GM10847 (cell line): Measurements from ENCODE around the gene ILF3.

ENCODE experiments used
- POLR2A ChIP-seq: IDR thresholded peaks from 2 replicates; pipeline ENCODE4 v1.6.1; 2011; ENCODE audit not compliant: insufficient read length; ENCODE audit errors: extremely low read depth

ILF3 gene

DNA sequence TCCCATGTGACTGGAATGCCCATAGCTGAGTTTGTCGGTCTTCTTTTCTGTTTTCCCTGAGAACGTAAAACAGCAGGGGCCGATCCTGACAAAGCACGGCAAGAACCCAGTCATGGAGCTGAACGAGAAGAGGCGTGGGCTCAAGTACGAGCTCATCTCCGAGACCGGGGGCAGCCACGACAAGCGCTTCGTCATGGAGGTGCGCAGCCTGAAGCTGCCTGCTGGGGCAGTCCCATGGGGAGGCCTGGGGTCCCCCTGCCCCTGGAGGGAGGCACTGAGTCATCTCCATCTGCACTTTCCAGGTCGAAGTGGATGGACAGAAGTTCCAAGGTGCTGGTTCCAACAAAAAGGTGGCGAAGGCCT lies 28.9 kb downstream of the ILF3 start:
- TF ChIP-seq POLR2A = no peak

- no peak for TF ChIP-seq POLR2A
Observed at GRCh38 chr19:10683582-10683981, 29.4 kb downstream of the ILF3 start.

GRCh38 chr19:10685210-10685609 lies 31.1 kb downstream of the ILF3 start:
- no peak for TF ChIP-seq POLR2A

- no peak for TF ChIP-seq POLR2A
Observed at GRCh38 chr19:10686193-10686592, 32.0 kb downstream of the ILF3 start.

- no peak for TF ChIP-seq POLR2A
Observed at GRCh38 chr19:10686661-10687517, 32.7 kb downstream of the ILF3 start.

DNA sequence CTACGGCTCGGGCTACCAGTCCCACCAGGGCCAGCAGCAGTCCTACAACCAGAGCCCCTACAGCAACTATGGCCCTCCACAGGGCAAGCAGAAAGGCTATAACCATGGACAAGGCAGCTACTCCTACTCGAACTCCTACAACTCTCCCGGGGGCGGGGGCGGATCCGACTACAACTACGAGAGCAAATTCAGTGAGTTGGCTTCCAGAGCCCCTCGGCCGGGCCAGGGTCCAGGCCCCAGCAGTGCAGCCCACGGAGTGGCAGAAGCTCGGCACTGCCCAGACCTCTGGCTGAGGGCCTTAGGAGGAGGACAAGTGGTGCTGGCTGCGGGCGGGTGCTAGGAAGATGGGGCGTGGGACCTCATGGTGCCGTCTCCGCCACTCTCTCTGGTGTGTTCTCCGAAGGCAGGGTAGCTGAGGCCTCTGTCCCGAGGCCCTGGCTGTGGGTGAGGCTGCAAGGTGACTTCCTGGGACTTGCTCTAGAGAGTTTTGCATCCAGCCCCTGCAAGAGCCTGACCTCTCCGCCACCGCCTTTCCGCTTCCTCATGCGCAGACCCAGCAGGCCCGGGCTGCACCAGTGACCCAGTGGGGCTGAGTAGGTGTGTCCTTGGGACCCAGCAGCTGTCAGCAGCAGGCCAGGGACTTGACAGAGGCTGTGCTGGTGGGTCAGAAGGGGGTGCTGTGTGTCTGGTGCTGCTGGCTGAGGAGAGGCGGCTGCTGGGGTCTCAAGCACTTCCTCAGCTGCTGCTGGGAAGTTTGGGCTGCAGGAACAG lies 33.6 kb downstream of the ILF3 start:
- TF ChIP-seq POLR2A = no peak

DNA sequence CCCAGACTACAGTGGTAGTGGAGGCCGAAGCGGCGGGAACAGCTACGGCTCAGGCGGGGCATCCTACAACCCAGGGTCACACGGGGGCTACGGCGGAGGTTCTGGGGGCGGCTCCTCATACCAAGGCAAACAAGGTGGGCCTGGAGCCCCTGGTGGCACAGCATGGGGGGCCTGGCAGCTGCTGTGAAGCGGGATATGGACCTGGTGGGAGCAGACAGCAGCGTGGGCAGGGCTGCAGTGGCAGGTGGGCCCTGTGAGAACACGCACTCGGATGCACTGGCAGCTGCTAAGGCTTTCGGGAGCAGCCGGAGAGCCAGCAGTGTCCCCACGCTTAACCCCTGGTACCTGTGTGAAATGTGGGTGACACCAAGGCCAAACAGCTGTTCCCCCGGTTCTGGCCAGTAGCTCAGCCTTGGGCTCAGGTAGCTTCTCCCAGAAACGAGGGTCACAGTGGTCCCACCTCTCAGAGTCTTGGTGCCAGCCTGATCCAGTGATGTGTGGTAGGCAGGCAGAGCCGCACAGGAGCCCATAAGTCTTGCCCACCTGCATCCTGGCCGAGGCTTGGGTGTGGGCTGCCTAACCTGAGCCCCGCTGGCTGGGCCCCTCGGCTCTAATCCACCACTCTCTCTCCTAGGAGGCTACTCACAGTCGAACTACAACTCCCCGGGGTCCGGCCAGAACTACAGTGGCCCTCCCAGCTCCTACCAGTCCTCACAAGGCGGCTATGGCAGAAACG lies 34.6 kb downstream of the ILF3 start:
- no peak for TF ChIP-seq POLR2A

- TF ChIP-seq POLR2A = no peak
Observed at GRCh38 chr19:10690341-10690781, 36.2 kb downstream of the ILF3 start.

- no peak for TF ChIP-seq POLR2A
Observed at GRCh38 chr19:10691178-10691881, 37.2 kb downstream of the ILF3 start.

- TF ChIP-seq POLR2A = no peak
Observed at GRCh38 chr19:10691883-10692282, 37.7 kb downstream of the ILF3 start.

GRCh38 chr19:10692673-10693264 lies 38.6 kb downstream of the ILF3 start:
- no peak for TF ChIP-seq POLR2A

DNA sequence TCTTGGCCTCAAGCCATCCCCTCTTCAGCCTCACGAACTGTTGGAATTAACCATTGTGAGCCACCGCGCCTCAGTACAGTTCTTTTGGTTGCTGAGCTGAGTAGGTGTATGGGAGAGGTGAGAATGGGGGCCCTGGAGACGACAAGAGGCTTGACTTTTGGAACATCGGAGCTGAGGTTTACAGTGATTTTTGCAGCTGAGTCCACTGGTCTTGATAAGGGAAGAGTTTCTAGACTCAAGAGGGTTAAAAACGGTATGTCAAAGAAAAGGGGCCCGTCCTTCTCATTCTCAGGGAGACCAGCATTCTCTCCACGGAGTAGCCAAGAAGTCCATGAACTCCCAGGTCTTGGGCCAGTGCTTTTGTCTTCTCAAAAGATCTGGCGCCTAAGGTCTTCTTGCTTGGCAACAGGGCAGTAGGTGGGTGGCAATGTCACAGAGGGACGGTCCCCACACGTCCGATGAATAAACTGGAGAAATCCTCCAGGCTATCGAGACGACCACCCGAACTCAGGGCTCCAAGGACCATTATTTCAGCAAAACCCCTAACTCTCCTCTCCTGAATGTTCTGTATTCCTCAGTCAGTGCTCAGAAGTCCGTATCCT lies 40.7 kb downstream of the ILF3 start:
- no peak for TF ChIP-seq POLR2A

DNA sequence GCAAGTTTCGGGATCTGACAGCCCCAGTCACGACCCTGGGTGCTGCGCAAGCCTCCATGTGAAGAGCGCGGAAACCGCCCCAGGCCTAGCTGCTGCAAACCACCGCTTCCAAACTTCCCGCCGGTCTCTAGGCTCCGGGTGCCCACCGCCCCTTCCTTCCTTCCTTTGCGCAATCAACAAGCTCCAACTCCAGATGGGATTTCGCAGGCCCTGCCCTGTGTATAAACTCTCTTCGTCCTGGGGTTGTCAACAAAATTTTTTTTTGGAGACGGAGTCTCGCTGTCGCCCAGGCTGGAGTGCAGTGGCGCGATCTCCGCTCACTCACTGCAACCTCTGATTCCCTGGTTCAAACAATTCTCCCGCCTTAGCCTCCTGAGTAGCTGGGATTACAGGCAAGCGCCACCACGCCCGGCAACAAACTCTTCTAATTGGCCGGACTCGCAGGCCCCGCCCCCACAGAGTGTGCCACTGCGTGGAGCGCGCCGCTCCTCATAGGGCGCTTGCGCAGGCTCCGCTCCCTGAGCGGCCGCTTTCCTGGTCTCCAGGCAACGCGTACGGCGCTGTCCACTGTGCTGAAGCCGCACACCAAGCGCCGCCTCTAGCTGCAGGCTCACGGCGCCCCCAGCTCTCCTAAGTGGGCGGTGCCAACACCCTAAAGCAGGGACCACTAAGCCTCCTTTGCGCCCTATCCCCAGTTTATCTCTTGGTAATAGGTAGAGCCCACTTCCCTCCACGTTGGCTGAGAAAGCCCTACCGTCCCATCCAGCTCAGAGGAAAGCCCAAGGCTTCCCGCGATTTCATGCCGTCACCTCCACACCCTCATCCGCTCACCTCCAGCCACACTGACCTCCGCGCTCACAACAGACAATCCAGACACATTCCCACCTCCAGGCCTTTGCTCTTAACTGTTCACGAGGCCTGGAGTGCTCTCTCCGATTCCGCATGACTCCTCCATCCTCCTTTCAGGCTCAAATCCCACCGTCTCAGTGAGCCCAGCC lies 41.6 kb downstream of the ILF3 start:
- no peak for TF ChIP-seq POLR2A
